NCI-H1092 (cell line): ENCODE results near the gene IPO9.

ENCODE experiments used
- DNase-seq: peaks from one replicate; lab custom pipeline; 2025; lab: John Stamatoyannopoulos, UW

IPO9 gene

DNA sequence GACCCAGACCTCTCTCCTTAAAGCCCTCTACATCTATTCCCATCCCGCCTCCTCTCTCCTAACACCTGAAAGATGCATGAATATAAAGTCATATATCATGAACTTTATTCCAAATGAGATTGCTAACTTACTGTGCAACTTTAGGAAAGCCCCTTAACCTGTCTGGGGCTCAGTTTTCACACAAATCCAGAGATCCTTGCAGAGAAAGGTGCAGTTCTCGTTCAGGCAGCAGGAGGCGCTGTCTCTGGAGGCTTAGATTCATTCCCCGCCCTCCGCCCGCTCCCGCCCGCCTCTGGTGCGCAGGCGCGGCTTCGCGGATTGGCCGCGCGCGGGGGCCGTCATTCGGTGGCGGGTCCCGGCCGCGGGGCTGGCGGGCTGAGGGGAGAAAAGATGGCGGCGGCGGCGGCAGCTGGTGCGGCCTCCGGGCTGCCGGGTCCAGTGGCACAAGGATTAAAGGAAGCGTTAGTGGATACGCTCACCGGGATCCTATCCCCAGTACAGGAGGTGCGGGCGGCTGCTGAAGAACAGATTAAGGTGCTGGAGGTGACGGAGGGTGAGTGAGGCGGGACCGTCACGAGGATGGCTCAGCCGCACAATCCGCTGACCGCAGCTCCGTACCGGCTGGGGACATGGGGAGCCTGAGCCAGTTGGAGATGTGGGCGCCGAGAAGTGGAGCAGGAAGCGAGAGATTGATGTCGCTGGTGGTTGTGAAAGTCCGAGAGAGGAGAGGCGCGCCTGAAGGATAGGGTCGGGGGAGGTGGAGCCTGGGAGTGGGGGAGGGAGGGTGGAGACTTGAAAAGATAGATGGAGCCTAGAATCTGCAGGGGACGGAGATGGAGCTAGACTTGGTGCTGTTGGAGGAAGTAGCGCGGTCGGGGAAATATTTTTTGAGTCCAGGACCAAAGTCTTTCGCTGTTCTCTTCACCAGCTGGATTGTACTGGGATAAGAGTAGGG lies at the start of gene IPO9:
Gene IPO9, plus strand, starts transcription at position 338 of the 955 bp plus-strand sequence. Its CDS starts 53 bp downstream, at position 391.
- peak; percentile 96 for DNase-seq

- DNase-seq: no peak
Observed at GRCh38 chr1:201779351-201779880, 49.5 kb upstream of the IPO9 start.

DNA sequence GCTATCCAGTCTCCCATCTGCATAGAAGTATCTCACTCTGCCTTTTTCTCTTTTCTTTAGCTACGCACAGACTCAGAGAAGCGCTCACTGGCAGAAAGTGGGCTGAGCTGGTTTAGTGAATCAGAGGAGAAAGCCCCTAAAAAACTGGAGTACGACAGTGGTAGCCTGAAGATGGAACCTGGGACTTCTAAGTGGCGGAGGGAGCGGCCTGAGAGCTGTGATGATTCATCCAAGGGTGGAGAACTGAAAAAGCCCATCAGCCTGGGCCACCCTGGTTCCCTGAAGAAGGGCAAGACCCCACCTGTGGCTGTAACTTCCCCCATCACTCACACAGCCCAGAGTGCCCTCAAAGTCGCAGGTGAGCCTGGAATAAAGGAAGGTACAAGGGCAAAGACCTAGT lies 48.0 kb upstream of the IPO9 start:
- no peak for DNase-seq

DNA sequence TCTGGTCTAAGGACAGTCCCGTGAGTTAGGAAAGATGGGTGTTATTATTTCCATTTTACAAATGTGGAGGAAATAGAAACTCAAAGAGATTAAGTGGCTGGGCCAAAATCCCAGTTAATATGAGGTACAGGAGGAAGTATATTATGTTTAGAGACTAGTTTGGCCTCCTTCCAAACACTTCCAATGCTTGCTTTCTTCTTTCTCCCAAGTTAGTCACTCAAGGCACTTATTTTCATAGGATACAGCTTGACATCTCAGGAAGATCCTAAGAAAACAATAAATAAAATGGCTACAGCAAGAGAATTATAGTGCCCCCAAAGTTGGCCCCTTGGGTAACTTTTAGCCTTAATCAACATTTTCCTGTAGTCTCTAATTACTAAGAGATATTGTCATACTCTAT lies 47.5 kb upstream of the IPO9 start:
- DNase-seq: no peak

- no peak for DNase-seq
Observed at GRCh38 chr1:201782353-201782752, 46.6 kb upstream of the IPO9 start.

GRCh38 chr1:201783058-201783457 lies 45.9 kb upstream of the IPO9 start:
- DNase-seq: no peak

GRCh38 chr1:201783572-201783971 lies 45.4 kb upstream of the IPO9 start:
- DNase-seq: no peak

DNA sequence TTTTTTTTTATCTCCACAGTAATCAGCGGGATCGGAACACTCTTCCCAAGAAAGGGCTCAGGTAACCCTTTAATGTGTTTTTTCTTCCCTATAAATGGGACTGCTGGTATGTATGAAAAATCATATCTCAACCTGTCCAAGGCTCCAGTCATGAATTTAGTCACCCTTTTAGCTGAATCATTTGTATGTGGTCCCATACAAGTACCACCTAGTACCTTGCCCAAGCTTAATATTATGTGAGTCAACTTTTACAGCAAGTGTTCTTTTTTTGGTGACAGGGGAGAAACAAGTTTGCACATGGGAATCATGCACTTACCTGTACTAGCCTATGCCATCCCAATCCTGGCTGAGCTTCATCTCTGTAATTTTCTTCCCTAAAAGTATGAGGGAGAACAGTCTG lies 43.7 kb upstream of the IPO9 start:
- DNase-seq: no peak

DNA sequence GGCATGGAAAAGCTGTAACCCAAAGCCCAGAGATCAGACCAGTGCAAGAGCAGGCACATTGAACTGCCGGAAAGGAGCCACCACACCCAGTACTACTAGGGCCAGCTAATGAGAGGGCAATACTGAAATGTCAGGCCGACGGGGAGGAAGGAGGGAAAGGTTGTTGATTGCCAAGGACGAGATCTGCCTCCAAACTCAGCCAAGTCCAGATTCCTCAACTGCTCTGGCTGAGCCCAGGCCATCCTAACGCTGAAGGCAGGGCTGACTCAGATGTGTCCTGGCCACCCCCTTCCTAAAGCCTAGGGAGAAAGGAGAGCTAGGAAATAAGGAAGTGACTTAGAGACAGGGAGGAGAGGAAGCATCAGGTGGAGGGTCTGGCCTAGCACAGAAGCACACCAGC lies 42.1 kb upstream of the IPO9 start:
- DNase-seq: no peak

DNA sequence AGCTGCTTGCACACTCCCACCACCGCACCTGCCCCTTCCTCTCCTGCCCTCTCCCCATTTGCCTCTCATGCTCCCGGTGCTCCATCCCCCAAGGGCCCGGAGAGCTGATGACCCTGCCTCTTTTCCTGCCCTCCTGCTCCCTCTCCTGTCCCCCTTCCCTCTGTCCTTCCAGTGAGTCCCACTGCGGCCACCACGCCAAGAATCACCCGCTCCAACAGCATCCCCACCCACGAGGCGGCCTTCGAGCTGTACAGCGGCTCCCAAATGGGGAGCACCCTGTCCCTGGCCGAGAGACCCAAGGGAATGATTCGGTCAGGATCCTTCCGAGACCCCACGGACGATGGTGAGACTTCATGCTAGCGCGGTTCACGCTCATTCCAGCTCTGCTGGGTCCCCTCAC lies 40.7 kb upstream of the IPO9 start:
- no peak for DNase-seq

DNA sequence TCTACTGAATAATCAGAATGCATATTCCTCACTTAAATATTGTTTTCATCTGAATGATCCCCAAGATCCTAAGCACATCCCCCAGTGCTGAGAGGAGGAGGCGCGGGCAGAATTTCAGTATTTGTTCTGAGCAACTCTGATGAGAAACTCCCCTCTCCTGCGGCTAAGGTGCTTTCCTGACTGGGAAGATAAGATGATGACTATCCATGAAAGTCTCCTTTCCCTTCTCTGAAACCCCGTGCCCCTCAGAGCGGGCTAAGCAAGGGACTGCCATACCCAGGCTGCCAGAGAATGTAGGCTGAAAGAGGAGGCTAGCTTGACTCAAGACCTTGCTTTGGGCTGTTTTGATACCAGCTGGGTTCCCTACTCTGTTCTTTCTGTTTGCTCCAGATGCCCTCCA lies 39.7 kb upstream of the IPO9 start:
- DNase-seq: no peak

DNA sequence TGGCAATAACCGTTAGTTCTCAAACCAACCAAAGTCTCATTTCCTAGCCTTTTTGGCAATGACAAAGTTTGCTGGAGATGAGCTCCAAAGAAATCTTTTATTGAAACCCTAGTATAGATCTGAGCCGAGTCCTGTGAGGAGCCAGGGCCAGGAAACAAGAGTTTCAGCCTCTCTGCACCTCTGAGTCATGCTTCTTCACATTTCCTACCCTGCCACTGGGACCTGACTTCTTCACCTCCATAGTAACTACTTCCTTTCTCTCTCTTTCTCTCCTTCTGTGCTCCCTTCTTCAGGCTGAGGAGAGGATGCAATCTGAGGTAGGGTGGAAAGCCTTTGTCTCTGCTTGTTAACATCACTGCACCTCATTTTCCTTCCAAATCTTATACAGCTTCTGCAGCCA lies 38.7 kb upstream of the IPO9 start:
- no peak for DNase-seq

- DNase-seq: no peak
Observed at GRCh38 chr1:201791051-201791778, 37.7 kb upstream of the IPO9 start.

GRCh38 chr1:201791779-201792173 lies 37.2 kb upstream of the IPO9 start:
- DNase-seq: no peak

DNA sequence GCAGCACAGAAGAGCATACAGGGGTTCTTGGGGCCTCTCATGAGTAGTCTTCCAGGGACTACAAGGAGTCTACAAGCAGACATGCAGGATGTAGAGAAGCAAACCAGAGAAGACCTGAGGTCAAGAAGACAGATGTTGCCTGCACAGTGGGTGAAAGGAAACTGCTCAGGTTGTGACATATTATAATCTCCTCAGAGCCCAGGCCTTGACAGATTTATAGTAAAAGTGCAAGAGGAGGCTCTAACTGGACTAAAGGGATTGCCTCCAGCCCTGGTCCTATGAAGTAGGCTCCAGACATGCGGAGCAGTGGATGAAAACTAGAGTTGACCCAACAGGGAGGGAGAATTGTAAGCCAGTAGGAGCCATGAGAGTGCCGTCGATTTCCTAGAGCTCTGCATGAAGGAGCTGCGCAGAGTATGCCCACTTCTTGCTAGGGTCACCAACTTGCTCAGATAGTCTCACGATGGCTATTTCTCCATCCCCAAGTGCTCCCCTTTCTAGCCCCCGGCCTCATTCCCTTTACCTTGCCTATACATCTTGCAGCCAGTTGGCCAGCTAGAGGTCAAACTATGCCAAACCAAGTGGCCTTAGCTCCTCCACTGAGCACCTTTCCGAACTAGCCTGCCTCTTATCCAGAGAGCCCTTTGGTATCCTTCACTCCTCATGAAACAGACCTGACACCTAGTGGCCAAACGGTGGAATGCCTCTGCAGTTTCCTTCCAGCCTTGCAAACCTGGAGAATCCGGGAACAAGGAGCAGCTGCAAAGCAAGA lies 36.2 kb upstream of the IPO9 start:
- DNase-seq: peak; percentile 79

- no peak for DNase-seq
Observed at GRCh38 chr1:201793306-201793925, 35.5 kb upstream of the IPO9 start.

GRCh38 chr1:201795066-201795465 lies 33.9 kb upstream of the IPO9 start:
- peak; percentile 11 for DNase-seq

- no peak for DNase-seq
Observed at GRCh38 chr1:201800246-201800645, 28.7 kb upstream of the IPO9 start.

- DNase-seq: no peak
Observed at GRCh38 chr1:201806801-201807200, 22.2 kb upstream of the IPO9 start.

DNA sequence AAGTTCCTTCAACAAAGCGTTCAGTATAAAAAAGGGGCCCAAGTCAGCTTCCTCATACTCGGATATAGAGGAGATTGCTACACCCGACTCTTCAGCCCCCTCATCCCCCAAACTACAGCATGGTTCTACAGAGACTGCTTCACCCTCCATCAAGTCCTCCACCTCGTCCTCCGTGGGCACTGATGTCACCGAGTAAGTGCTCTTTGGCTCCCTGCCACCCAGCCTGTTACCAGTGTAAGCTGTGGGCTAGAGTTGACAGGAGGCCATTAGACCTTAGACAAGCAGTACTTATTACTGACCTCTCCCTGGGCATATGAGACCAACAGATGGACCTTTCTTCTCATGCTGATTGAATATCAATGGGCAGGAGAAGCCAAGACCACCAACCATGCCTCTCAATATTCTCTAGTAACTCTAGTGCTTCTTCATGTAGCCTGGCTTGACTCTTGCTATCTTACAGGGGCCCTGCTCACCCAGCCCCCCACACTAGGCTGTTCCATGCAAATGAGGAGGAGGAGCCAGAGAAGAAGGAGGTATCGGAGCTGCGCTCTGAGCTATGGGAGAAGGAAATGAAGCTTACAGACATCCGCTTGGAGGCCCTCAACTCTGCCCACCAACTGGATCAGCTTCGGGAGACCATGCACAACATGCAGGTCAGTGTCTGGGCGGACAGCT lies 20.9 kb upstream of the IPO9 start:
- DNase-seq: no peak

DNA sequence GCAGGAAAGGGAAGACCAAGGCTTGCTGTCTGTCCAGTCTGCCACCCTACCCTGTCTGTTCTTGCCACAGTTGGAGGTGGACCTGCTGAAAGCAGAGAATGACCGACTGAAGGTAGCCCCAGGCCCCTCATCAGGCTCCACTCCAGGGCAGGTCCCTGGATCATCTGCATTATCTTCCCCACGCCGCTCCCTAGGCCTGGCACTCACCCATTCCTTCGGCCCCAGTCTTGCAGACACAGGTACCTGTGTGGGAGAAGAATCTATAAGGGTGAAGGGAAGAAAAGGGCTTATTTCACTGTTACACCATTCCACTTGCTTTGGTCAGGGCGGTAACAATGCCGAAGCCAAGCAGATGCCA lies 20.3 kb upstream of the IPO9 start:
- no peak for DNase-seq
